Stimulated activated CD4-positive, alpha-beta T cell treated with anti-CD3 and anti-CD28 coated beads, Interleukin-15, amount 100 ng/mL, for 48 hours (primary cell): ENCODE results near the gene MSMB.
"Not testable (repeated sequence)": the region's sequence is repeated elsewhere in the genome, so short reads cannot be mapped to it uniquely, and the experiment has no call there.

Source experiments
- DNase-seq, 2 donors: peaks; one replicate each; pipeline ENCODE4 v3.0.0-alpha.2; 2020; ENCODE audit warnings: low read depth in 2 of 2

Gene MSMB

DNA sequence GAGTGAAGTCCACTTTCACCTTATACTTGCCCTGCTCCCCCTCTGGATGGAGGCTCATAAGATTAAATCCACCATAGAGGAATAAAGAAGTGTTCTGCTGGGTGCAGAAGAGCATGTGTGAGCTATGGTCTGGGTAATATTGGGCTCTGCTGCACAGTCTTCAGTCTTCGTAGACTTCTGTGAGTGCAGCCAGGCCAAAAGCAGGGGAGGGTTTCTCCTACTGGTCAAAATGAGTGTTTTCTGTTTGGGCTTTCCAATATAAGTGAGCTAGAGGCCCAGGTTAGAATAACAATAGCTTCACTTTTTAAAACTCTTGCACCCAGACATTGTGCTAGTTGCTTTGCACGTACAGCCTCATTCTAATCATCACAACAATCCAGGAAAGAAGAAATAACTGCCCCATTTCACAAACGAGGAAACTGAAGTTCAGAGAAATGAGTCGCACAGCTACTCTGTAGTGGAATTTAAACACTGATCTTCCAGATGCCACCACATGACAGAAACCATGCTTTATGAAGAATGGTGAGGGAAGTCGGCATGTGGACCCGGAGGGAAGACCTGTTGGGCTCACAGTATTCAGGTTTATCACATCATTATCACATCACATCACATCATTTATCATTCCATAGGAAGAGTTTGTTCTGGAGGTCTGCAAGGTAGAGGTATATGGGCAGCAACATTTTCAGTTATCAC, 23.8 kb upstream of the MSMB start:
- DNase-seq, result no peak

DNA sequence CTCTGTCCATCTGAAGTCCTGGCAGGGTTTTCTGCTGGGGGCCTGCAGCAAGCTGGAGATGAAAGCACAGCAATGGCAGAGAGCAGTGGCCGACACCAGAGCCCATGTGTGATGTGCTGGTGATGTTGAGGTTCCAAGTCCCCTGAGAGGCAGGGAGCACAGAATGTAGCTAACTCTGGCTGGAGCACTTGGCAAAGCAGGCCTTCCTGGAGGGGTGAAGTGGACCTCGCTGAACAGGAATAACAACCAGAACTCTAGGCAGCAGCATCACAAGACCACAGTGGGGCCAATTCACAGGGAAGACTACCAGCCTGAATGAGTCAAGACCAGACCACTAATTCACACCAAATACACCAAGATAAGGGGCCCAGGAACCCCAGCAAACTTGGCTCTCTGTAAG, 22.8 kb upstream of the MSMB start:
- DNase-seq, result no peak

DNA sequence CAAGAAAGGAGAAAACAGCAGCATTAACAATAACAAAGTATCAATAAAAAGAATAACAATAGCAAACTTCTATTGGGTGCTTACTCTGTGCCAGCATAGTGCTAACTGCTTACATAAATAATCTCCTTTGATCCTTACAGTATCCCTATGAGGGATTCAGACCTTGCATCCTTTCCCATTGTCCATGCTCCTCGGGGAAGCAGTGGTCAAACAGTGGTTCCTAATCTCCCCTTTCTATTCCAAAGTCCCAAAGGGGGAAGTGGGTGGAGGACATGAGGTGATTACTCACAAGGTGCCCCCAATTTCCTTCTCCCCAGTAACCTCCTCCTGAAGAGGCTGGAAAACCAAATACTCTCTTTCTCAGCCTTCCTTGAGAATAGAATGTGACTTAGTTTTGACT, 22.0 kb upstream of the MSMB start:
- DNase-seq, result no peak

DNA sequence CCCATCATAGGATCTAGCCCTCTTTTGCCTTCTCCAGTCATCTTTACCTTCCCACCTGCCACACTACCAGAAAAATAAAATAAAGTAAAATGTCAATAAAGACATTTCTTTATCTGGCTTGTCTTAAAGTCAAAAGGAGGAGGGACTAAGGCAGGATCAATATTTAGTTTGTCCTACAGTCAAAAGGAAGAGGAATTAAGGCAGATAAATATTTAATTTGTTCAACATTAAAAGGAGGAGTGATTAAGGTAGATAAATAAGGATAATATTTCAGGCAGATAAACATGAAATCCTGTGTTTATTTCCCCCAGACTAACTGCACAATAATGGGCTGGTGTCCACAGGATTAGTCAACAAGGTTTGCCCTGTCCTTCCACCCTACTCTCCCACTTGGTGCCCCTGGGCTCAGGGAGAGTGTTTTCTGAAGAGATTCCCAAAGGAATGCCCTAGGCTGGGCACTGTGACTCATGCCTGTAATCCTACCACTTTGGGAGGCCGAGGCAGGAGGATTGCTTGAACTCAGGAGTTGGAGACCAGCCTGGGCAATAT, 18.3 kb upstream of the MSMB start:
- DNase-seq, result no peak

DNA sequence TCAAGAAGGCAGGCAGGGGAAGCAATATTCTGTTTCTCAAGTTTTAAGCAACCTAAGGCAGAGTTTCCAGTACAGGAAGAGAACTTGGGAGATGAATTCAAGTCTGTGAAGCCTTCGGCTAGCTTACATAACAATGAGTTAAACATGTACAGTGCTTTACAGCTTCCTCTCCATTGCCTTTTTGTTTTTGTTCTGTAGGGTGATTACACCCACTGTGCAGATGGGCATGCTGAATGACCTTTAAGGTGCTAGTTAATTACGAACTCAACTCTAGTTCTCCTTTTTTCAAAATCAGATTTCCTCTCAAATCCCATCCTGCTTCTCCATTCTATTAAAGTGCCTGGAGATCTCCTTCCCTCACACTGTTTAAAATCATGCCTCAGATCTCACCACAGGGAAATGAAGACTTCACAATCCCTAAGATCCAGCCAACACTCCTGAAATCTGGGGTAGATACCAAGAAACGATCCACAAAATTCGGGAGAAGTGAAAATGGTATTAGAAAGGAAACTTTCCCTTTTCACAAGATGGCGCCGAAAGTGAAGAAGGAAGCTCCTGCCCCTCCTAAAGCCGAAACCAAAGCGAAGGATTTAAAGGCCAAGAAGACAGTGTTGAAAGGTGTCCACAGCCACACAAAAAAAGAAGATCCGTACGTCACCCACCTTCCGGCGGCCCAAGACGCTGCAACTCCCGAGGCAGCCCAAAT, 16.8 kb upstream of the MSMB start:
- no peak for DNase-seq

DNA sequence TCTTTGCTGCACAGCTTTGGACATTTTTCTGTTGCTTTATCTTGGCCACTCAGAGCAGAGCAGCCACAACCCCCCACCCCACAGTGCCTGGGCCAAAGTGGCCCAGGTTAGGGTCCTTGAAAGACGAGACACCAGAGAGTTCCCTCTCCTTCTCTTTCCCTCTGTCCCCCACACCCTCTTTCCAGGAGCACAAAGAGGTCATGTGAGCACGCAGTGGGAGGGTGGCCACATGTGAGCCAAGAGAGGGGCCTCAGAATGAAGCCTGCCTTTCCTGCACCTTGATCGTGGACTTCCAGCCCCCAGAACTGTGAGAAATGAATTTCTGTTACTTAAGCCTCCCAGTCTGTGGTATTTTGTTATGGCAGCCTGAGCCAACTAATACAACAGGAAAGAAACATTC, 14.6 kb upstream of the MSMB start:
- no peak for DNase-seq

DNA sequence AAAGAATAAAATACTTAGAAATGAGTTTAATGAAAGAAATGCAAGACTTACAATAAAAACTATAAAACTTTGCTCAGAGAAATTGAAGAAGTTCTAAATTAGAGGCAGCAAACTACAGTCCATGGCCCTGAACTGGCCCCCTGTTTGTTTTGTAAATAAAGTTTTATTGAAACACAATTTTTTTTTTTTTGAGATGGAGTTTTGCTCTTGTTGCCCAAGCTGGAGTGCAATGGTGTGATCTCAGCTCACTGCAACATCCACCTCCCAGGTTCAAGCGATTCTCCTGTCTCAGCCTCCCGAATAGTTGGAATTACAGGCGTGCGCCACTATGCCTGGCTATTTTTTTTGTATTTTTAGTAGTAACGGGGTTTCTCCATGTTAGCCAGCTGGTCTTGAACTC, 11.9 kb upstream of the MSMB start:
- not testable (repeated sequence) for DNase-seq

DNA sequence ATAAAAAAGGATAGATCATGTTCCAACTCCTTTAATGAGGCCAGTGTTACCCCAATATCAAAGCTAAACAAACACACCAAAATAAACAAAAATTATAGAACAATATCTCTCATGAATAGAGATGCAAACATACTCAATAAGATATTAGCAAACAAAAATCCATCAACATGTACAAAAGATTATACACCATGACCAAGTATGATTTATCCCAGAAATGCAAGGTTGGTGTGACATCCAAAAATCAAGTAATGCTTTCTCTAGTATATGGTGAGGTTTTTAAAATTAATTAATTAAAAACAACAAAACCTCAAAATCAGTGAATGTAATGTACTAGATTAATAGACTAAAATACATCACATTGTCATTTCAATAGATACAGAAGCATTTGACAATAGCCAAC, 11.0 kb upstream of the MSMB start:
- no peak for DNase-seq

DNA sequence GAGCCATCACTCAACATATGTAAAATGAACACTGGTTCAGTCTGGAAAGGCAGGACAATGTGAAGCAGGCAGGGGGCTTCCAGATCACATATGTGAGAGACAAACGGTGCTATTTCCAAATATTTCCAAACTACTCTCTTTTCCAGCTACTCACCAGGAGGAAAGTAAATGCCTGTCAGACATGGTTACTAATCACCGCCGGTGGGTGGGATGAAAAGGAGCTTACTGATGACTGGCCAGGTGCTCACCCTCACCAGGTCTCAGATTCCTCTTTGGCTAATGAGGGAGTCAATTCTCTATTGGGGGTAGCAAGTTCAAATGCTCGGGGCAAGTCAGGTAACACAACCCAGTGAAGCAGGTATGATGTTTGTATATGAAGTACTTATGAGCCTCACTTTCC, 9.7 kb upstream of the MSMB start:
- DNase-seq, result no peak

DNA sequence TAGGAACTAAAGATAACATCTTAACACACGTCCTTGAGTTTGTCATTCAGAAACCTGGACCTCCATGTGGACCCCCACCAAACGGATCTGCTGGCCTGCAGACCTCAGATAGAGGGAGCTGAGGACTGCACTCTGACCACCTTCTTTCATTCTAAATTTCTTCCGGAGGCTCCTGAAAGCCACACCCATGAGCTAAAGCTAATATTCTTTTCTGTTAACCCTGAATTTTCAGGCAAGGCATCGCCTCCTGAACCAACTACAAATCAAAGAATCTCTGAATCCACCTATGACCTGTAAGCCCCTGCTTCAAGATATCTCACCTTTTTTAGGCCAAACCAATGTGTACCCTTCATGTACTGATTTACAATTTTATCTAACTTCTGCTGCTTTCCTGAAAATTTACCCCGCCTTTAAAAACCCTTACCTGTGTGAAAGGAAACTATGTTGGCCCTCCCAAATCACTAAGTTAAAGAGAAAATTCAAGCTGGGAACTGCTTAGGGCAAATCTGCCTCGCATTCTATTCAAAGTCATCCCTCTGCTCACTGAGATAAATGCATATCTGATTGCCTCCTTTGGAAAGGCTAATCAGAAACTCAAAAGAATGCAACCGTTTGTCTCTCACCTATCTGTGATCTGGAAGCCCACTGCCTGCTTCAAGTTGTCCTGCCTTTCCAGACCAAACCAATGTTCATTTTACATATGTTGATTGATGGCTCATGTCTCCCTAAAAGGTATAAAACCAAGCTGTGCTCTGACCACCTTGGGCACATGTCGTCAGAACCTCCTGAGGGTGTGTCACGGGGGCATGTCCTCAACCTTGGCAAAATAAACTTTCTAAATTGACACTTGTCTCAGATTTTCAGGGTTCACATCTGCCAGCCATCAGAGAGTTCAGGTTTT, 7.7 kb upstream of the MSMB start:
- no peak for DNase-seq

DNA sequence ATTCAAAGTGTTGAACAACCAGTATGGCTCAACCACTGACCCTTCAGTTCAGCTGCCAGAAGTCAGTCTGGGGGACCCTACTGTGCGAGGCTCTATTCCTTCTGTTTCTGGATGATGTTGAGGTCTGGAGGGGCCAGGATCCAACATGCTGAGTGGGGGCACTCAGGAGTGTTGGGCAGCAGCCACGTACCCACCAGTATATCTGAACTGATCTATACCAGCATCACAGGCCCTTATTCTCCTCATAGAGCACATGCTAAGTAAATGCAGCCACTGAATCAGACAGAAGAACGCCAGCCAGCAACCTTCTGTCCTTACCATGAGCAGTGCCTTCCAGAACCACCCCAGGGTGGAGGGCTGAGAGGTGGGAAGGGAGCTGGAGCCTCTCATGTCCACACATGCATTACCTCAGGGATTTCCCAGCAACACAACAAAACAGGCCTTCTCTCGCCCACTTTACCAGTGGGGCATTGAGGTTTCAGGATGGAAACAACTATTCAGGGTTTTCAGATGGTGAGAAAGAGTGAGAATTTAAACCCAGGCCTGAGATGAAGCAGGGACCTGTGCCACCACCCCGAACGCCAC, 6.8 kb upstream of the MSMB start:
- no peak for DNase-seq

DNA sequence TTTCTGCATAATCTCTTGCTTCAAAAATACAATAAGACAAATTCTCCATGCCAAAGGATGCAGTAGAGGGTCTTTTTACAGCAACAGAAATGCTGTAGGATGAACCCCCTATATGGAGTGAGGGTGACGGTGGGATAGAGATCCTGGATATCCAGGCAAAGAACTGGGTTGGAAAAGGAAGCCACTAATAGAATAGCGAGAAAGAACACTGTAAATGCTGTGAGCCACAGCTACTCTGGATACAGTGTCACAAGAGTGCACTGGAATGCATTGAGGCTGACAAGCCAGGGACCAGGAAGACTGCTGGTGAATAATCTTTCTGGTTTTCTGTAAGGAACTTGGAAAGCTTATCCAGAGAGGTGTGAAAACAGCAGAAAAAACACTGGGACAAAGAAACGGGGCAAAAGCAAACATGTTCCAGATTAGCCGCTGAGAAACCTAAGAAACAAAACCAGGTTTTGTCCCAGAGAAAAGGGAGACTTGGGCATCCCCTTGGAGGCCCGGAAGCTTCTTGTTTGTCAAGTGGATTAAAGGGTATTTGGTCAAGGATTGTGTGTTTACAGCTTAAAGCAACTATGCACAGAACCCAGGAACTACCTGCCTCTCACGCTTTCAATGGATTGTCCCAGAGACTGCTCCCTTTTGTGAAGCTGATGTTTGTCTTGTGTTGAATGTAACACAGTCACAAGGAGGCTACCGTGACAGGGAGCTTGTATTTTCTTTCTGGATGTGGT, 6.2 kb upstream of the MSMB start:
- DNase-seq, result no peak

DNA sequence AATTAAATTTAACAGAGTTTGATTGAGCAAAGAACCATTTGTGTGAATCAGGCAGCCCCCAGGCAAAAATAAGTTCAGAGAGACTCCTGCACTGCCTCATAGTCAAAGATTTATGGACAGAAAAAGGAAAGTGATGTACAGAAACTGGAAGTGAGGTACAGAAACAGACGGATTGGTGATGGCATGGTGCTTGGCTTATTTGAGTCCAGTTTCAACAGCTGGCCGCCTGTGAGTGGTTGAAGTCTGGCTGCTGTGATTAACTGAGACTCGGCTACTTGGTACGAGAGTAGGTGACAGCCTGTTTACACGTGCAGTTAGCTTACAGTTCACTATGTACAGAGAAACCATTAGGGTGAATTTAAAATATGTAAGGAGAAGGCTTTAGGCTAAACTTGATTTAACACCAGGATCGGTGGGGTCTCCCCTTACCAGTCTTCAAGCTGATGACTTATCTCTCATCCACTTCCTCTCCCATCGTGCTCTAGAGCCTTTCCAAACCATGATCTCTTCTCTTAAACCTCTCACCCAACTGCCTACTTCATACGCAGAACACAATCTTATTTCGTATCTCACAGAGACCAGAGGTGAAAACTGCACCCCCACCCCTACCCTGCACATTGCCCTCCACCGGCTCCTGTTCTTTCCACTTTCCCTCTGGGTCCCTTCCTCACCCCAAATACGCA, 5.0 kb upstream of the MSMB start:
- no peak for DNase-seq

DNA sequence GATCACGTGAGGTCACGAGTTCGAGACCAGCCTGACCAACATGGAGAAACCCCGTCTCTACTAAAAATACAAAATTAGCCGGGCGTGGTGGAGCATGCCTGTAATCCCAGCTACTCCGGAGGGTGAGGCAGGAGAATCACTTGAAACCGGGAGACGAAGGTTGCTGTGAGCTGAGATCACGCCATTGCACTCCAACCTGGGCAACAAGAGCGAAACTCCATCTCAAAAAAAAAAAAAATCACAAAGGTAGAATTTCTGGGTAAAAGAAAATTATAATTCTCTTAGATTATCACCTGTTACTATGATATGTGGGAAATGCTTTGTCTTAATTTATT, 3.4 kb upstream of the MSMB start:
- not testable (repeated sequence) for DNase-seq

DNA sequence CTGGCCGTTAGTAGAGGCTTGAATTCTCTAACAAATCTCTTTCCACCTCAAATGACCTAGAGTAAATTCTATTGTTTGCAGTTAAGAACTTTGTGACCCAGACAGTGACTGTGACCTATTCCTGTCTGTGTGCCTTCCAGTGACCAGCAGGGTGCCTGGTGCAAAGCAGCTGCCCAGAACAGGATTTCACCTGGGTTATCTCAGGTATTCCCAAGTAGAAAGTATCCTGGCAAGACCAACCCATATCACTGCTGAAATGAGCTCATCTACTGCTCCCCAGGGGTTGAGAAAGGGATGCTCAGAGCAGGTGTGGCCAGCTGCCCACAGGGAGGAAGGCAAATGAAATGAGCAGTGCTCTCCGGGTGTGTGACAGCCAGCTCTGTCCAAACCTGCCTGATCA, 2.1 kb upstream of the MSMB start:
- DNase-seq, result no peak

DNA sequence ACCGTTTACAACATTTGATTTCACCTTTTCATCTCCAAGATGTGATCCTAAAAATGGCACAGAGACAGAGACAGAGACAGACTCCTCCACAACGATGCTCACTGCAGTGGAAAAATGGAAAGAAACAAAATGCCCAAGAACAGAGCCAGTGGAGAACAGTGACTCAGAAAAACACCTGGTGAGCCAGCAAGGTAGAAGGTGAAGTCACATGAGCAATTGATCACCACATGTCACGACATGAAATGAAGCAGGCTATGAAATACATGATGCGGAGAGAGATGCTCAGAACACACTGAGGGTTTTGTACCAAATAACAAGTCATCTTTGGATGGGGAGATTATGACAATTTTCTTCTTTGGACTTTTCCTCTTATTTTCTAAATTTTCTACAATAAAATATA, 3.5 kb downstream of the MSMB start:
- no peak for DNase-seq

DNA sequence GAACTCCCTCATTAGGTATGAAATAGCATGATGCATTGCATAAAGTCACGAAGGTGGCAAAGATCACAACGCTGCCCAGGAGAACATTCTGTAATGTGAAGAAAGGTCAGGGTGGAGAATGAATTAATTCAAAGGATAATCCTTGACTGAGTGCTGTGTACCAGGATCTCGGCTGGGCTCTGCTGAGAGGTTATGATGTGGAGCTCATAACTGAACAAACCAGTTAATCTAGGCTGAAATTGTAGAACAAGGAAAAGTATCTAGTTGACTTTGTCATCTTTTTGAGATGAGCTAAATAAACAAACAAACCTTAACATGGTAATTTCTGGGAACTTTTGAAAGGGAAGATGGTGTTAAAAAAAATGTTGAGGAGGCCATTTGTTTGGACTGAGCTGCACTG, 6.1 kb downstream of the MSMB start:
- no peak for DNase-seq

DNA sequence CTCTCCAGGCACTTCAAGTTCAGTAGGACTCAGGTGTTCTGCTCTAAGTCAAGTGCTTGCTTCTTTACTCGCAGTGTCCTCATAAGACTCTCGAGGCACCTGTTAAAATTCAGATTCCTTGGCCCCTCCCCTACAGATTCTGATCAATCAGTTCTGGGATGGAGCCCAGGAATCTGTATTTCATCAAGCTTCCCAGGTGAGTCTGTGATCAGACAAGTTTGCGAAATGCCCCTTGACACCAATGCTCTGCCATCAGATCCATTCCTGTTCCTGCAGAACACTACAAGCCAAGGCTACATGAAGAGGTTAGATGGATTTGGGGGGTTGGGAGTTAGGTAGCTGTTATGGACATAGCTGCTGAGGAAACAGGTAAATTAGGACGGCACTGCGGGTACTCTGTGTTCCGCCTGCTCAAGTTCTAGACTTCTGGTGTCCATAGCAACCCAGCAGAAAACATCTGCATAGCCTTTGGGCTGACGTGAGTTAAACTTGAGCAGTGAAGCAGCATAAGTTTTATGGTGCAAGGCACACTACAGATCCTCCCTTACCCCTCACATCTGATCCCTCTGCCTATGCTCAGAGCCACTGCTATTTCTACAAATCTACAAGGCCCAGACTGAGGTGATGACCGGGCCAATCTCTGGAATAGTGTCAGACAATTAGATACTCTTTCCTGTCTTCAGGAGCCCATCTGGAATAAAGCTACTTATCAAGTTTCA, 8.8 kb downstream of the MSMB start:
- DNase-seq, result no peak

DNA sequence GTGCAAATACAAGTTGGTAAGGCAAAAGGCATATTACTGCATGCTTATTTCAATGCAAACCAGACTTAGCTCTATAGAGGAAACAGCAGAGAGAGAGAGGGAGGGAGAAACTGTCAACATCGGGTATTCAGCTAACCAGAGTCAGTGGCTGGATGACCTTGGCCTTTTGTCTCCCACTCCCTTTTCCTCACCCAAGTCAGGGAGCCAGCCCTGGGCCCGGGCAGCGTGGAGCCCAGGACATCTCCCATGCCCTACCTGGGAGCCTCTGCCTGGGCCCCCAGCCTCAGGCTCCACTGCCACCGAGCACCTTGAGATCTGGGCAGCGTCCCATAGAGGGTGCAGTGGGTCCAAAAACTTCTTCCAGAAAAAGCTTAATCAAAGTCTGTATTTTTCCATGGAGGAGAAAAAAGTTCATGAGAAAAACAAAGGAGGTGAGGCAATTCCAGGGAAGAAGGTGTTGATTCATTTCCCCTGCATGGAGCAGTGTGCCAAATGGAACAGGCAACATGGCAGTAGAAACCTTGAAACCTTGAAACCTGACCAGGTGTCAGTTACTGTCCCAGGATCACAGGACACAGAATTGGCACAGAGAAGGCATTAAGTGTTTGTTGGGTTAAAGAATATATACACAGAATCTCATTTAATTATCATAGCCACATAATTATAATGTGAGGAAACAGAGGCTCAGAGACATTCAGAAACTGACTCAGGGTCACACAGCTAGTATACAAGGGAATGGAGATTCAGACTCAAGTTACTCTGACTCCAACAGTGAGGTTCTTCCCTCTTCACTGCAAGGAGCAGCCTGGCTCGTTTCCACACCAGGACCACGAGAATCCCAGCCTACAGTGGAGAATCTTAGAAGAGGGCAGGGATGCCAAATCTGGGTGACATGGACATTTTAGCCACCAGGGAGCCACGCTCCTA, 9.9 kb downstream of the MSMB start:
- DNase-seq, result no peak
